Activated CD4-positive, CD25-positive, alpha-beta regulatory T cell treated with anti-CD3 and anti-CD28 coated beads, Interleukin-2, amount 50 U/mL, for 72 hours (primary cell): ENCODE data around the gene GRK2.
A peak's percentile ranks its signal among the peaks of the same experiment; 100 is the strongest.

Experiments
- DNase-seq: peaks from one replicate; pipeline ENCODE4 v3.0.0; 2021

The GRK2 gene

GRCh38 chr11:67301951-67302516, 35.8 kb downstream of the GRK2 start:
- DNase-seq: peak; percentile 28

- DNase-seq: peak; percentile 33
Observed at GRCh38 chr11:67302571-67303131, 36.4 kb downstream of the GRK2 start.

- peak; percentile 65 for DNase-seq
Observed at GRCh38 chr11:67303132-67303834, 37.0 kb downstream of the GRK2 start, which contains the start of gene SSH3. TSS of gene SSH3 (plus strand) at chr11:67303530. CDS start at chr11:67303626, 96 bp downstream.

GRCh38 chr11:67303835-67304411, 37.6 kb downstream of the GRK2 start:
- DNase-seq: peak; percentile 41

- DNase-seq: no peak
Observed at GRCh38 chr11:67304511-67305113, 38.3 kb downstream of the GRK2 start.

- DNase-seq: no peak
Observed at GRCh38 chr11:67306769-67307544, 40.7 kb downstream of the GRK2 start.

GRCh38 chr11:67307545-67308001, 41.3 kb downstream of the GRK2 start:
- DNase-seq: no peak

- DNase-seq: no peak
Observed at GRCh38 chr11:67308031-67308866, 42.0 kb downstream of the GRK2 start.

- DNase-seq: no peak
Observed at GRCh38 chr11:67309166-67309565, 42.9 kb downstream of the GRK2 start.

GRCh38 chr11:67309661-67310061, 43.4 kb downstream of the GRK2 start:
- no peak for DNase-seq

- no peak for DNase-seq
Observed at GRCh38 chr11:67310246-67311050, 44.2 kb downstream of the GRK2 start.

GRCh38 chr11:67311051-67311555, 44.8 kb downstream of the GRK2 start:
- DNase-seq: no peak

GRCh38 chr11:67311556-67312082, 45.3 kb downstream of the GRK2 start:
- no peak for DNase-seq

GRCh38 chr11:67312187-67313021, 46.1 kb downstream of the GRK2 start:
- DNase-seq: no peak

- DNase-seq: no peak
Observed at GRCh38 chr11:67313125-67313890, 47.0 kb downstream of the GRK2 start.

- no peak for DNase-seq
Observed at GRCh38 chr11:67314218-67314617, 47.9 kb downstream of the GRK2 start.

GRCh38 chr11:67315325-67315909, 49.1 kb downstream of the GRK2 start:
- DNase-seq: no peak

GRCh38 chr11:67316882-67317204, 50.6 kb downstream of the GRK2 start:
- no peak for DNase-seq
